Parathyroid adenoma (tissue), 2 donors: ENCODE results near the gene TLR9.

Source experiments
- H2AFZ ChIP-seq: fragments of 300-600 bp; sonication (generic); one replicate; pipeline ENCODE4 v1.7.0; 2017; ENCODE audit warnings: antibody characterized with exemption, mild to moderate bottlenecking
- H3K27ac ChIP-seq: fragments of 300-600 bp; sonication (generic); one replicate; pipeline ENCODE4 v1.7.0; 2017
- H3K27me3 ChIP-seq: fragments of 300-600 bp; sonication (generic); one replicate; pipeline ENCODE4 v1.7.0; 2017; ENCODE audit warnings: low read length; ENCODE audit not compliant: control insufficient read depth, insufficient read depth
- H3K36me3 ChIP-seq: fragments of 300-600 bp; sonication (generic); one replicate; pipeline ENCODE4 v1.7.0; 2017; ENCODE audit warnings: low read length; ENCODE audit not compliant: control insufficient read depth, insufficient read depth
- H3K4me1 ChIP-seq: fragments of 300-600 bp; sonication (generic); one replicate; pipeline ENCODE4 v1.7.0; 2017; ENCODE audit warnings: control low read depth
- H3K4me2 ChIP-seq: fragments of 300-600 bp; sonication (generic); one replicate; pipeline ENCODE4 v1.7.0; 2017; ENCODE audit warnings: low read length
- H3K4me3 ChIP-seq: fragments of 300-600 bp; sonication (generic); one replicate; pipeline ENCODE4 v1.7.0; 2017; ENCODE audit warnings: low read depth, low read length
- H3K79me2 ChIP-seq: fragments of 300-600 bp; sonication (generic); one replicate; pipeline ENCODE4 v1.7.0; 2017; ENCODE audit warnings: control low read depth
- H3K9ac ChIP-seq: fragments of 300-600 bp; sonication (generic); one replicate; pipeline ENCODE4 v1.7.0; 2017; ENCODE audit warnings: mild to moderate bottlenecking
- H3K9me3 ChIP-seq: fragments of 300-600 bp; sonication (generic); one replicate; pipeline ENCODE4 v1.7.0; 2017; ENCODE audit warnings: low read length; ENCODE audit not compliant: control insufficient read depth
- TF ChIP-seq, protein P1 (sequence below): fragments of 300-600 bp; sonication (generic); IDR thresholded peaks from one replicate; pipeline ENCODE4 v1.7.0; 2017; ENCODE audit warnings: antibody characterized with exemption, mild to moderate bottlenecking
- donor health status: primary hyperparathyroidism.

Gene TLR9

DNA sequence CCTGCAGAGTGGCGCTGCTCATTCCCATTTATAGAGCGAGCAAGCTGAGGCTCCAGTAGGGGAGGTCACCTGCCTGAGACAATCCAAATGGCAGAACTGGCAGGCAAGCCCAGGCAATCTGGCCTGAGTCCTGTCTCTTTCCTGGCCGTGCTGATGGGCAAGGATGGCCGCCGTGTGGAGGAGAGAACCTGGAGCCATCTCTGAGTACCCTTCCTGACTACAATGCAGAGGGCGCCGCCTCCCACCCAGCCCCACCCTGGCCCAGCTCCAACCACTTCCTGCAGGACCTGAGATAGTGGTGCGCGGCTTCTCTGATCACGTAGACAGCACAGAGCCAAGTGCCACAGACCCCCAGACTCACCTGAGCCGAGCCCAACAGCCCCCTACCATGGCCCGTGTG is 7.0 kb downstream of the TLR9 start:
- H3K36me3 ChIP-seq, result no peaks in the 10 kb centered on the region
- H3K27me3 ChIP-seq, result no peaks in the 10 kb centered on the region

DNA sequence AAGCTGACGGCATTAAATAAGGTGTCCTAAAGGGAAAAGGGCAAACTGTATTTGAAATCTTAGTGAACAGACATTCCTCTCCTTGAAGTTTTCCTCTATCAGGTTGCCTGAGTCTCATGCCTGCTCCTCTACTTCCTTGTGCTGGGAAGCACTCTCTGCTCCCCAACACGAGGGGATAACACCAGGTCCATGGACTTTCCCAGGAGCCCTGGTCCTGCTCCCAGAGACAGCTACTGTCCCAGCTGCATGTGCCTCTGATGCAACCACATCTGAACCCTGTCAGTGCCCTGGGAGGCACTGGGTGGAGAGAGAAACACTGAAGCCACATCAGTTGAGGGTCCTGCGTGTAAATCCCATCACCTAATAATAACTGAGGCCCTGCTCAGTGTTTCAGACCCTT is 7.4 kb downstream of the TLR9 start:
- H3K79me2 ChIP-seq, result no peaks in the 10 kb centered on the region
- no peak overlapping the region for H3K4me2 ChIP-seq
- no peak overlapping the region for H3K4me3 ChIP-seq
- H3K36me3 ChIP-seq, result no peaks in the 10 kb centered on the region
- H2AFZ ChIP-seq, result no peak overlapping the region
- TF ChIP-seq, protein P1, sequence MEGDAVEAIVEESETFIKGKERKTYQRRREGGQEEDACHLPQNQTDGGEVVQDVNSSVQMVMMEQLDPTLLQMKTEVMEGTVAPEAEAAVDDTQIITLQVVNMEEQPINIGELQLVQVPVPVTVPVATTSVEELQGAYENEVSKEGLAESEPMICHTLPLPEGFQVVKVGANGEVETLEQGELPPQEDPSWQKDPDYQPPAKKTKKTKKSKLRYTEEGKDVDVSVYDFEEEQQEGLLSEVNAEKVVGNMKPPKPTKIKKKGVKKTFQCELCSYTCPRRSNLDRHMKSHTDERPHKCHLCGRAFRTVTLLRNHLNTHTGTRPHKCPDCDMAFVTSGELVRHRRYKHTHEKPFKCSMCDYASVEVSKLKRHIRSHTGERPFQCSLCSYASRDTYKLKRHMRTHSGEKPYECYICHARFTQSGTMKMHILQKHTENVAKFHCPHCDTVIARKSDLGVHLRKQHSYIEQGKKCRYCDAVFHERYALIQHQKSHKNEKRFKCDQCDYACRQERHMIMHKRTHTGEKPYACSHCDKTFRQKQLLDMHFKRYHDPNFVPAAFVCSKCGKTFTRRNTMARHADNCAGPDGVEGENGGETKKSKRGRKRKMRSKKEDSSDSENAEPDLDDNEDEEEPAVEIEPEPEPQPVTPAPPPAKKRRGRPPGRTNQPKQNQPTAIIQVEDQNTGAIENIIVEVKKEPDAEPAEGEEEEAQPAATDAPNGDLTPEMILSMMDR, result no peak
- peaks cover 5% of the 10 kb centered on the region for H3K4me1 ChIP-seq
- H3K27ac ChIP-seq, result no peak overlapping the region
- H3K27me3 ChIP-seq, result no peaks in the 10 kb centered on the region
- H3K9ac ChIP-seq, result no peak overlapping the region
- H3K9me3 ChIP-seq, result no peaks in the 10 kb centered on the region

More for the DNA sequence above, 7.0 kb downstream of the TLR9 start:
- H3K79me2 ChIP-seq, result no peaks in the 10 kb centered on the region
- H3K27ac ChIP-seq, result no peak overlapping the region
- no peak overlapping the region for H3K9ac ChIP-seq
- no peaks in the 10 kb centered on the region for H3K9me3 ChIP-seq
- no peak overlapping the region for H2AFZ ChIP-seq
- H3K4me3 ChIP-seq, result no peak overlapping the region
- peaks cover 5% of the 10 kb centered on the region for H3K4me1 ChIP-seq
- no peak overlapping the region for H3K4me2 ChIP-seq
- TF ChIP-seq, protein P1, result no peak

DNA sequence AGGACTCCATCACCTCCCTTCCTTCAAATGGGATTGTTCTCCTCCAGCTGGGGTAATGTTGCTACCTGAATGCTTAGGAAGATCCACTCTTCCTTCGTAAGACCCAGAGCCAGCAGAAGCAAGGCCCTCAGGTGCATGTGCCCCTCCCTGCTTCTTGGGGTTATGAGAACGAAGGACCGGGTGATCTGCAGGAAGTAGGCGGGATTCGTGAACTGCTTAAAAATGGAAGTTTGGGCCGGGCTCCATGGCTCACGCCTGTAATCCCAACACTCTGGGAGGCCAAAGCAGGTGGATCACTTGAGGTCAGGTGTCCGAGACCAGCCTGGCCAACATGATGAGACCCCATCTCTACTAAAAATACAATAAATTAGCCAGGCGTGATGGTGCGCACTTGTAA is 8.0 kb downstream of the TLR9 start:
- Histone ChIP-seq H3K27ac (peak overlapping the region; percentile 58), H3K4me2 (no peak overlapping the region), H3K9ac (no peak overlapping the region), H2AFZ (no peak overlapping the region), H3K36me3 (no peaks in the 10 kb centered on the region), H3K4me3 (no peak overlapping the region), H3K27me3 (no peaks in the 10 kb centered on the region), H3K9me3 (no peaks in the 10 kb centered on the region), H3K4me1 (peaks cover 5% of the 10 kb centered on the region), H3K79me2 (no peaks in the 10 kb centered on the region)
- TF ChIP-seq, protein P1, result no peak

DNA sequence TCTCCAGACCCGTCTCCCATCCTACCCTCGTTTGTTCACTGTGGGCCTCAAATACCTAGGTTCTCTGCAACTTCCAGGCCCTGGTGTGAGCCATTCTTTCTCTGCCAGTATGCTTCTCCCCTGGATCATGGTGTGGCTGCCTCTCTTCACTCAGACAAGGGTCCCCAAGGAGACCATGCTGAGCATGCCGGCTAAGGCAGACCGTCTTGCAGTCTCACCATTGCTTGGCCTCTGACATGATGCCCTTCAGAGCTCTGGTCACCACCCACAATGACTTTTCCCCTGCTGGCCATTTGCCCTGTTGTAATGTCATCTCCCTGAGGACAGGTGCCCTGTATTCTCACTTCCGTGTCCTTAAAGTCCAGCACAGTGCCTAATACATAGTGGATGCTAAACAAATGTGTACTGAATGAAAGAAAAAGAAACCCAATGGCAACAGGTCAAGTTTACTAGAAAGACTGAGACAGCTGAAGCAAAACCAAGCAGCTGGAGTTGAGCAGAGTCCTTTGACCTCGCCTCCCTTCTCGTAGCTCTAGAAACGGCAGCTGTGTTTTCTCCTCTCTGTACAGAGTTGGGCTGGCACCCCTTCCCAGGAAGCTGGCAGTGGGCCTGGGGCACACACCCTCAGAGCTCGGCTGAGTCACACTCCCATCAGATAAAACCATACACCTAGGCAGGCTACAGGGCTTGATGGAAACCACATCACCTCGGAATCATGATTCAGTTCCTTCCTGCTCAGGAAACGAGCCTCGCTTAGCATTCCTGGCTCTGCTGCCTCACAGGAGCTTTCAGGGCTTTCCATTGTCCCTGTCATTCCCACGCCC is 8.6 kb downstream of the TLR9 start:
- no peak overlapping the region for H3K4me3 ChIP-seq
- peaks cover 5% of the 10 kb centered on the region for H3K4me1 ChIP-seq

More for the DNA sequence above, 8.6 kb downstream of the TLR9 start:
- no peak overlapping the region for H2AFZ ChIP-seq
- H3K9me3 ChIP-seq, result no peaks in the 10 kb centered on the region
- peak overlapping the region; percentile 58 for H3K27ac ChIP-seq
- no peaks in the 10 kb centered on the region for H3K27me3 ChIP-seq
- no peaks in the 10 kb centered on the region for H3K79me2 ChIP-seq
- H3K9ac ChIP-seq, result no peak overlapping the region
- TF ChIP-seq, protein P1, result no peak
- no peaks in the 10 kb centered on the region for H3K36me3 ChIP-seq
- H3K4me2 ChIP-seq, result no peak overlapping the region
